GM23338 (cell line): ENCODE results near the gene PCIF1.

Source experiments
- CREB1 ChIP-seq: fragments of 250-450 bp; sonication (Bioruptor Pico); IDR thresholded peaks from 2 replicates; pipeline ENCODE4 v1.5.0; 2020; ENCODE audit warnings: low read depth, mild to moderate bottlenecking, moderate library complexity
- EZH2 ChIP-seq: fragments of 200-600 bp; sonication (generic); IDR thresholded peaks from one replicate; pipeline ENCODE4 v1.8.0; 2017; ENCODE audit warnings: antibody characterized with exemption, mild to moderate bottlenecking, low read depth; ENCODE audit not compliant: unreplicated experiment
- POLR2AphosphoS5 ChIP-seq: IDR thresholded peaks from 2 replicates; pipeline ENCODE4 v1.6.1; 2016; ENCODE audit warnings: antibody characterized with exemption, low read depth
- STAT1 ChIP-seq: IDR thresholded peaks from one replicate; pipeline ENCODE4 v1.6.1; 2016; ENCODE audit warnings: antibody characterized with exemption; ENCODE audit not compliant: unreplicated experiment
- ZNF114 ChIP-seq: fragments of 250-450 bp; sonication (Bioruptor Pico); IDR thresholded peaks from 2 replicates; pipeline ENCODE4 v1.5.0; 2020; ENCODE audit warnings: mild to moderate bottlenecking, moderate library complexity
- TF ChIP-seq, protein P1 (sequence below), 2 experiments: fragments of 200-600 bp in 1 of 2; sonication (generic) in 1 of 2; conservative IDR thresholded peaks; 2 replicates each; pipeline versions ENCODE4 v1.5.1 to v1.6.1; 2016 to 2017; ENCODE audit warnings: antibody characterized with exemption in 2 of 2, low read depth in 2 of 2, mild to moderate bottlenecking in 2 of 2, moderate library complexity in 1 of 2

DNA sequence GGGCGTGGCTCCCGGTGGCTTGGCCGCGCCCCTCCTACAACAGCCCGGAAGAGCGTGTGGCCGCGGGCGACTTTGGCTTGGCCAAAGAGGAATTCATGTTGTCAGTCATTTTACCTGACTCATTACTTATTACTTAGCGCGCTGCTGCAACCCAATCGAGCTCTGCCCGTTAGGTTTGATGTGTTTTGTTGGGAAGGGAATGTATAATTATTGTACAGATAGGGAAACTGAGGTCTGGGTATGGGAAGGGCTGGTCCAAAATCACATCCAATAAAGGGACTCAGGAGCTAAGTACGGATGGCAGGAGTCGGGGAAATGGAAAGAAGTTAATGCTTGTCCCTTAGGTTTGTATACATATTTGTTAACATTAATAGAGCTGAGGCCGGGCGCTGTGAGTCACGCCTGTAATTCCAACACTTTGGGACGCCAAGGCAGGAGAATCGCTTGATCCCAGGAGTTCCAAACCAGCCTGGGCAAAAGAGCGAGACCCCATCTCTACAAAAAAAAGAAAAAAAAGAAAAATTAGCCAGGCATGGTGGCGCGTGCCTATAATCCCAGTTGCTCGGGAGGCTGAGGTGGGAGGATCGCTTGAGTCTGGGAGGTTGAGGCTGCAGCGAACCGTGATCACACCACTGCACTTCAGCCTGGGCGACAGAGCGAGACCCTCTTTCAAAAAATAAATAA, 38.2 kb downstream of the PCIF1 start:
- TF ChIP-seq, protein P1, sequence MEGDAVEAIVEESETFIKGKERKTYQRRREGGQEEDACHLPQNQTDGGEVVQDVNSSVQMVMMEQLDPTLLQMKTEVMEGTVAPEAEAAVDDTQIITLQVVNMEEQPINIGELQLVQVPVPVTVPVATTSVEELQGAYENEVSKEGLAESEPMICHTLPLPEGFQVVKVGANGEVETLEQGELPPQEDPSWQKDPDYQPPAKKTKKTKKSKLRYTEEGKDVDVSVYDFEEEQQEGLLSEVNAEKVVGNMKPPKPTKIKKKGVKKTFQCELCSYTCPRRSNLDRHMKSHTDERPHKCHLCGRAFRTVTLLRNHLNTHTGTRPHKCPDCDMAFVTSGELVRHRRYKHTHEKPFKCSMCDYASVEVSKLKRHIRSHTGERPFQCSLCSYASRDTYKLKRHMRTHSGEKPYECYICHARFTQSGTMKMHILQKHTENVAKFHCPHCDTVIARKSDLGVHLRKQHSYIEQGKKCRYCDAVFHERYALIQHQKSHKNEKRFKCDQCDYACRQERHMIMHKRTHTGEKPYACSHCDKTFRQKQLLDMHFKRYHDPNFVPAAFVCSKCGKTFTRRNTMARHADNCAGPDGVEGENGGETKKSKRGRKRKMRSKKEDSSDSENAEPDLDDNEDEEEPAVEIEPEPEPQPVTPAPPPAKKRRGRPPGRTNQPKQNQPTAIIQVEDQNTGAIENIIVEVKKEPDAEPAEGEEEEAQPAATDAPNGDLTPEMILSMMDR (conservative IDR thresholded peaks at IDR 0.05; ENCODE audit: low read depth in 2 of 2), result no peak
- TF ChIP-seq STAT1, result no peak
- TF ChIP-seq EZH2, result no peak
- no peak for TF ChIP-seq CREB1 (CRISPR knock-in tag)
- 0 out of 2 replicates have a peak, but pooled peaks have one; percentile 47 for TF ChIP-seq POLR2AphosphoS5
- TF ChIP-seq ZNF114 (CRISPR knock-in tag), result no peak
